ENCODE measurements around the gene SHLD2. TPM values are rescaled to one million over a fixed set of nuclear protein-coding genes. Genes with fewer than 3 reads are reported as not detected.

SHLD2 gene
- total RNA-seq (2022; extraction: Qiagen RNA extraction): 22.9 to 30.3 TPM (median 24.5 TPM) in 5 replicates

DNA sequence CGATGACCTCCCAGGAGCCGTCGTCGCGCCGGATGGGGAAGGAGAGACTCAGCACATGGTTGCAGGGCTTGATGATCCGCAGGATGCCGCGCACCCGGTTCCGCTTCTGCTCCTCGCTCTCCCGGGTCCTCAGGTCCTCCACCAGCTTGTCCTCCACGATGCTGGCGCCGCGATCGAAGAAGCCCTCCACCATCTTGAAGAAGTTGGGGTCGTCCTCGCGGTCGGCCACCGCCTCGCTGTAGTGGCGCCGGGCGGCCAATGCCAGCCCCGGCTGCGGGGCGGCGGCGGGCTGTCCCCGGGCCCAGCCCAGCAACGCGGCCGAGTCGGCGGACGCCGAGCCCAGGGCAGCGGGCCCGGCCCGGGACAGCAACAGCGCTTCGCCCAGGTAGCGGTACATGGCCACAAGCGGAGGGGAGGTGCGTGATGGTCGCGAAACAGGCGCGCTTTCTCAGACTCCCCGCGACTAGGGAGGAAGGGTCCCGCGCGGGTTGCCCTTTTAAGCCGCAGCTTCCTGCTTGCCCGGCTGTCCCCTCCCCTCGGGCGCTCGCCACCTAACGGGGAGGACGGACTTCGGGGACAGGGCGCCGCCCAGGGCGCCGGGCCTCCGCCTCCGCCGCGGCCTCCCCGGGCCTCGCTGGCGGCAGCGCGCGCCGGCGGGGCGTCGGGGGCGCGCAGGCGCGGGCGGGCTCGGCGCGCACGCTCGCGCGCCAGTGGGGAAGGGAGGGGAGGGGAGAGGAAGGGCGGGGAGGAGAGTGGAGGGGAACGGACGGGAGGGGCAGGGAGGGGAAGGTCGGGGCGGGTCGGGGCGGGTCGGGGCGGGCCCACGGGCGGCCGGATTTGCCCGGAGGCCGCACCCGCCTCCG is at the start of gene SHLD2, which contains the start of gene GLUD1:
SHLD2 (plus strand) TSS at position 834 of the 863 bp plus-strand sequence. CDS start 56,149 bp downstream, outside the sequence.
GLUD1 (minus strand) TSS at position 471 of the 863 bp plus-strand sequence; CDS start at position 397, 74 bp downstream.

GRCh38 chr10:87225148-87225547 is 130.1 kb downstream of the SHLD2 start, which contains the start of gene NUTM2A:
Gene NUTM2A, plus strand, starts transcription at chr10:87225448. Its CDS starts 383 bp downstream, at chr10:87225831.

Other genes with a start within 250 kb of the SHLD2 start
- 0.40 to 1.4 TPM (median 0.93 TPM) in 5 replicates for gene MMRN2, start 137.6 kb upstream of the SHLD2 start, total RNA-seq (2022; extraction: Qiagen RNA extraction)
- 10.4 to 14.7 TPM (median 14.1 TPM) in 5 replicates for gene SNCG, start 136.6 kb upstream of the SHLD2 start, total RNA-seq (2022; extraction: Qiagen RNA extraction)
- gene ADIRF, start 126.7 kb upstream of the SHLD2 start, total RNA-seq (2022; extraction: Qiagen RNA extraction): 0.19 to 0.30 TPM in 2 of 5 replicates, not detected in the others
- not detected in 5 replicates for gene FAM25A, start 74.9 kb upstream of the SHLD2 start, total RNA-seq (2022; extraction: Qiagen RNA extraction)
- gene GLUD1, start 363 bp upstream of the SHLD2 start, total RNA-seq (2022; extraction: Qiagen RNA extraction): 90.8 to 108 TPM (median 101 TPM) in 5 replicates
- 0.04 to 0.12 TPM (median 0.08 TPM) in 4 of 5 replicates, not detected in the other for gene NUTM2A, start 130.2 kb downstream of the SHLD2 start, total RNA-seq (2022; extraction: Qiagen RNA extraction)